GM19025 (cell line): ENCODE measurements around the gene DRP2.
"Not testable (repeated sequence)": the region's sequence is repeated elsewhere in the genome, so short reads cannot be mapped to it uniquely, and the experiment has no call there.

ENCODE experiments used
- ATAC-seq: cut with Tn5 transposase; IDR thresholded peaks from one replicate; pipeline ENCODE4 v1.9.1; 2021; ENCODE audit warnings: mild to moderate bottlenecking, low read depth, moderate library complexity; ENCODE audit not compliant: unreplicated experiment

DRP2 gene

GRCh38 chrX:101231080-101231479 lies 11.5 kb downstream of the DRP2 start:
- no peak for ATAC-seq

GRCh38 chrX:101232316-101232715 lies 12.7 kb downstream of the DRP2 start:
- no peak for ATAC-seq

GRCh38 chrX:101237041-101237440 lies 17.5 kb downstream of the DRP2 start:
- ATAC-seq = no peak

- ATAC-seq = no peak
Observed at GRCh38 chrX:101241531-101241930, 21.9 kb downstream of the DRP2 start.

- no peak for ATAC-seq
Observed at GRCh38 chrX:101252634-101253033, 33.0 kb downstream of the DRP2 start.

GRCh38 chrX:101257448-101258258 lies 38.1 kb downstream of the DRP2 start:
- no peak for ATAC-seq

- no peak for ATAC-seq
Observed at GRCh38 chrX:101258259-101258581, 38.6 kb downstream of the DRP2 start.

GRCh38 chrX:101260435-101260834 lies 40.8 kb downstream of the DRP2 start:
- ATAC-seq = no peak

GRCh38 chrX:101262590-101262989 lies 43.0 kb downstream of the DRP2 start:
- ATAC-seq = no peak

GRCh38 chrX:101263766-101264165 lies 44.2 kb downstream of the DRP2 start:
- ATAC-seq = no peak

GRCh38 chrX:101265869-101266428 lies 46.4 kb downstream of the DRP2 start:
- no peak for ATAC-seq

GRCh38 chrX:101274198-101274597 lies 54.6 kb downstream of the DRP2 start:
- no peak for ATAC-seq

- ATAC-seq = no peak
Observed at GRCh38 chrX:101276238-101276637, 56.7 kb downstream of the DRP2 start.

- no peak for ATAC-seq
Observed at GRCh38 chrX:101287402-101287801, 67.8 kb downstream of the DRP2 start.

- no peak for ATAC-seq
Observed at GRCh38 chrX:101290957-101291603, 71.5 kb downstream of the DRP2 start, which contains the start of gene TAF7L. TSS of gene TAF7L (minus strand) at chrX:101291334. CDS start at chrX:101287543, 3,791 bp downstream.

- ATAC-seq = not testable (repeated sequence)
Observed at GRCh38 chrX:101295603-101296002, 76.0 kb downstream of the DRP2 start.

- ATAC-seq = no peak
Observed at GRCh38 chrX:101303790-101304189, 84.2 kb downstream of the DRP2 start.
